GM21723 (cell line): Measurements from ENCODE around the gene SEMA4B.
A peak's percentile ranks its signal among the peaks of the same experiment; 100 is the strongest.
"Not testable (repeated sequence)": the region's sequence is repeated elsewhere in the genome, so short reads cannot be mapped to it uniquely, and the experiment has no call there.

ENCODE experiments used
- ATAC-seq: cut with Tn5 transposase; IDR thresholded peaks from one replicate; pipeline ENCODE4 v1.9.1; 2021; ENCODE audit warnings: mild to moderate bottlenecking, moderate library complexity; ENCODE audit not compliant: unreplicated experiment

The SEMA4B gene

DNA sequence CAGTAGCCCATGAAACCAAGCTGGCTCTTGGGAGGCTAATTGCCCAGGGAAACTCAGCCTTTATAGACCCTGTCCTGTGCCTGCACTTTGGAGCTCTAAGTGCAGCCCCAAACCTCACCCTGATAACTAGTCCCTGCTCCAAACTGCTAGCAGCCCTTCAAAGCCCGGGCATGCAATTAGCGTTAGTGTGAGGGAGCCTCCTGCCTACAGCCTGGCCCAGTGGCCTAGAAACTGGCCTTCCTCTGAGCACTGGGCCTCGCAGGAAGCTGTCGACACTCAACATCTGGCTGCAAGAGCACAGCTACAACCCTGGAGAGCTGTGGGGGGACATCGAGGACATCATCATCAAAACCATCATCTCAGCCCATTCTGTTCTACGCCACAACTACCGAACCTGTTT, 56.6 kb downstream of the SEMA4B start:
- no peak for ATAC-seq

DNA sequence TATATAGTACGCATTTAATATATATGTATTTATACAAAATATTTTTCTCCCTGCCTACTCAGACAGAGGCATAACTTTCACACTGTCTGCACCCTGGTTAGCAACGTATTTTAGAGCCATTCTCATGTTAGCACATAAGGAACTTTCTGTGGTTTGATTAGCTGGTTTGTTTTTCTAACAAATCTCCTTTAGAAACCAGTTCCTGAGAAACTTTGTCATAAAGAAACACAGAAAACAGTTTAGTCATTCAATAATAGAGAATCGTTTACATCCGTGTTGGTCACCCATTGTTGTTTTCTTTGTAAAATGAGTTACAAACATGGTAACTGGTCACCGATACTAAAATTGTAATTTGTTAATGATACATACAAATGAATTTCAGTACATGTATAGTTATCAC, 58.4 kb downstream of the SEMA4B start:
- peak; percentile 85 for ATAC-seq

DNA sequence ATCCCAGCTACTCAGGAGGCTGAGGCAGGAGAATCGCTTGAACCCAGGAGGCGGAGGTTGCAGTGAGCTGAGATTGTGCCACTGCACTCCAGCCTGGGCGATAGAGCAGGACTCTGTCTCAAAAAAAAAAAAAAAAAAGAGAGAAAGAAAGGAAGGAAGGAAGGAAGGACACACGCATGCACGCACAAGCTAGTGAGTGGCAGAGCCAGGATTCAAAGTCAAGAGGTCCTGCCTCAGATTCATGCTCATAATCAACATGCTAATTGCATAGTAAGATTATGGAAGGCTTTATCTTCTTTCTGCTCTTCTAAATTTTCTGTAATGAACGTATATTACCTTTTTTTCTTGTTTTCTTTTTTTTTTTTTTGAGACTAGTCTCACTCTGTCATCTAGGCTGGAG, 59.6 kb downstream of the SEMA4B start:
- ATAC-seq, result not testable (repeated sequence)

DNA sequence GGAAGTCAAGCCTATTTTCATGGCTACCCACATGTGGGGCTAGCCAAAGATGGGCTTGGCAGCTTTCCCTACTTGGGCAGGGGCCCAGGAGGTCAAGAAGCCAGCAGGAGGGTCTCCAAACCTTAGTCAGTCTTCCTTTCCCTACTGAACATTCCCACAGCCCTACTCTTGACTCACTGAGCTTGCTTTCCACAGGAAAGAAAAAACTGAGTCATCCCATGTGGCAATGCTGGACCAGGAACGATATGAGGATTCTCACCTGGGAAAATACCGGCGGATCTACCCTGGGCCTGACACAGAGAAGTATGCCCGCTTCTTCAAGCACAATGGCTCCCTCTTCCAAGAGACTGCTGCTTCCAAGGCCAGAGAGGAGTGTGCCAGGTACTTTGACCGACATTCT, 60.7 kb downstream of the SEMA4B start:
- ATAC-seq, result no peak

DNA sequence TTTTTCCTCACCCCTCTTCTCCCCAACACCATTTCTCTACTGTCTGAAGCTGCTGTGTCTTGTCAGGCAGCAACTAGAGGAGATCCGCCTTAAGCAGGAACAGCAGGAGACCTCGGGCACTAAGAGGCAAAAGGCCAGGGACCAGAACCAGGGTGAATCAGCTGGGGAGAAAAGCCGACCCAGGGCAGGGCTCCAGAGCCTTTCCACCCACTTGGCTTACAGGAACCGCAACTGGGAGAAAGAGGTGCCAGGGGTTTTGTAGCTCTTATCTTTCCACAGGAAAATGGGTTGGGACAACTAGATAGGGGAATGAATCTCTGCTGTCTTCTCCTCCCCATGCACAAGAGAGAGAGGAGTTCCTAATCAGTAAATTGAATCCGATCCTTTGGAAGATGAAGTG, 61.3 kb downstream of the SEMA4B start:
- ATAC-seq, result no peak

DNA sequence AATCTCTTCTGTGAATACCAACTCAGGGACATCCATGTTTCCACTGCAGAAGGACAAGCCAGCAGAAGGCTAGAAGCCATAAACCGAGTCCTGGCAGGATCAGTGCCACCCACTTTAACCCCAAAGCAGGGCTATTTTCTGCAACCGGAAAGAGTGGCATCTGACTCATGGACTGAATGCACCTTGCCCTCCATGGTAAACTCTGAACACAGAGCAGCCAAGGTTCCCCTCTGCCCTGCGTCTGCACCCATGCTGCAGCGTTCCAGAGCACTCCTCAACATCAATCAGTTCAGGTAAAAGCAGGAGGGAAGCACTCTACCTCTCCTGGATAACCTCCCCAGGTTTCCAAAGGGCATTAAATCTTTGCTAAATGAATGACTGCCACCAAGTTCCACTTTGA, 63.5 kb downstream of the SEMA4B start:
- ATAC-seq, result no peak

DNA sequence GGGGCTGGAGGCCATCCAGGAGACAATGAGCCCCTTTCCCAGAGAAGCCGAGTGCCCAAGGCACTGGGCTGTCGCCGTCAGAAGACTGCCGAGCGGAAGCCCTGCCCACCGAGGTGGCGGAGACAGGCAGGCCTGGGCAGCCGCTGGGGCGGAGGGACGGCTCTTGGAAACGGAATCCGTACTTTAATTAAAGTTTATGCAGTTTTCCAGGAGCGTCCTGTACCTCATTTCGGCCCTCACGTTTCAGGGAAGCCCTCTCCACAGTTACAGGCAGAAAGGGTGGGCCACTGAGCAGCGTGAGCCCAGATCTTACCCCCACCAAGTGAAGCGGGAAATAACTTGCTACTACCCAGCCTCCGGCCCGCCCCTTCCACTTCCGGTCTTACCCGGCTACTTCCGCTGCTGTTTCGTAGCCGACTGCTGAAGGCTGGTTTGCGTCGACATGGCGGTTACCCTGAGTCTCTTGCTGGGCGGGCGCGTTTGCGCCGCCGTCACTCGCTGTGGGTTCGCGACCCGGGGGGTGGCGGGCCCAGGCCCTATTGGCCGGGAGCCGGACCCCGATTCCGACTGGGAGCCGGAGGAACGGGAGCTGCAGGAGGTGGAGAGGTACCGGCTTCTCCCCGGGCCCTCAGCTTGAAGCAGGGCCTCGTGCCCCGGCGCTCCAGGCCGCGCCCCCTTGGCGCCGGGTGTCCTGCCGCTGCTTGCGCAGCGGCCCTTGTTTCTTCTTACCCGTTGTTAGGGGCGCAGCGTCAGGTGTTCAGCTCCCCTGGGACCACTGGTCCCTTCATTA, 64.3 kb downstream of the SEMA4B start, which contains the start of gene NGRN:
Gene NGRN, plus strand, starts transcription at position 402 of the 790 bp plus-strand sequence. Its CDS starts 41 bp downstream, at position 443.
- peak; percentile 93 for ATAC-seq

DNA sequence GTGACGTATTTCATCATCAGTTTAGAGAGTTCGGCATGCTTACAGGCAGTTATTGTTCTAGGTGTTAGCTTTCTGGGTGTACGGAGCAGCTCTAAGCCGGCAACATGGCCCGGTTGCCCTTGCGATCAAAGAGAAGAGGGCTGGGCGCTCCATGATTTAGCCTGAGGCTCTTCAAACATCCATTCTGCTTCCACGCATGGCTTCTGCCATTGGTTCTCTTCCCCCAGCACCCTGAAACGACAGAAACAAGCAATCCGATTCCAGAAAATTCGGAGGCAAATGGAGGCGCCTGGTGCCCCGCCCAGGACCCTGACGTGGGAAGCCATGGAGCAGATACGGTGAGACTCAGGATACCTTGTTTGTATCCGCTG, 64.9 kb downstream of the SEMA4B start:
- peak; percentile 17 for ATAC-seq

DNA sequence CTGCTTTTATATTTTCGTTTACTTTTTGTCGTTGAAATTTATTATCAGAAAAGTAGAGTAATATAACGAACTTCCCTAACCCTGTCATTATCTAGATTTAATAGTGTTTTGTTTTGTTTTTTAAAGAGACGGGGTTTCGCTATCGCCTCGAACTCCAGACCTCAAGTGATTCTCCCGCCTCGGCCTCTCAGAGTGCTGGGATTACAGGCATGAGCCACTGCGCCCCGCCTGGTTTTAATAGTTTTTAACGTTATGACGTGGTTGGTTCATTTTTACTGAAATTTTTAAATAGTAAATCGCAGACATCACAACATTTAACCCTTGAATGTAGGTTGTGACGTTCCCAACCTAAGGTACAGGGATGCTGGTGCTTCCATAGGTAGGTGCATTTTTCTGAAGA, 65.4 kb downstream of the SEMA4B start:
- no peak for ATAC-seq

DNA sequence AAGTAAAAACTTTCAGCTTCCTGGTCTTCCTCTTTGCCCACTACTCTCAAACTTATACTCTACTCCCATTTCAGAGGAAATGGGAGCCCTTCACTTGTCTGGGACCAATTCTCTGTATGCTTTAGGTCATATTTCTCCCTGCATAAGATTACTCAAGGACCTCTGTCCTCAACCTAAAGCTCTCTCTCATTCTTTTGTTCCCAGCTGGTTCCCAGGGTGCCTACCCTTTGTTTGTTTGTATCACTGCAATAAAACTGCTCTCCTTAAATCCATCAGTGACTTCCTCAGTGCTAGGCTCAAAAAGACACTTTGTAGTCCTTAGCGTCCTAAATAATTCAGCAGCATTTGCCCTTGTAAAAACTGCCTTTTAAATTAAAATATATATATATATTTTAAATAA, 67.3 kb downstream of the SEMA4B start:
- no peak for ATAC-seq

DNA sequence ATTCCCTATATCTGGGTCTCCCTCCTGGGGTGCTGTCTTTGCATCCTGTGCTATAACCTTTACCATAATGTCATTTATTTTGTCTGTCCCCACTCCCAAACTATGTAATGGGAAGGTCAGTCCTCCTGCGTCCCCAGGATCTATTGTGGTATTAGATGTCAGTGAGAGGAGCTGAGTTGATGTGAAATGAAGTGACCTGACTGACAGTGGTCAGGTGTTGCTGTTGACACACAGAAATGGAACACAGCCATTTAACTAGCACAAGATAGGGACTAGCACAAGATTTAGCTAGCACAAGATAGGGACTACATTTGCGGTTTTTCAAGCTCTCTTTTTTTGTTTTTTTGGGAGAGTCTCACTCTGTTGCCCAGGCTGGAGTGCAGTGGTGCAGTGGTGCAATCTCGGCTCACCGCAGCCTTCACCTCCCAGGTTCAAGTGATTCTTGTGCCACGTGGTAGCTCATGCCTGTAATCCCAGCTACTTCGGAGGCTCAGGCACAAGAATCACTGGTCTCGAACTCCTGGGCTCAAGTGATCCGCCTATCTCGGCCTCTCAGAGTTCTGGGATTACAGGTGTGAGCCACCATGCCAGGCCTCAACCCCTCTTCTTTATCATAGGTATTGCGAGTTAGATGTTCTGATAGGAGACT, 69.5 kb downstream of the SEMA4B start:
- ATAC-seq, result no peak

DNA sequence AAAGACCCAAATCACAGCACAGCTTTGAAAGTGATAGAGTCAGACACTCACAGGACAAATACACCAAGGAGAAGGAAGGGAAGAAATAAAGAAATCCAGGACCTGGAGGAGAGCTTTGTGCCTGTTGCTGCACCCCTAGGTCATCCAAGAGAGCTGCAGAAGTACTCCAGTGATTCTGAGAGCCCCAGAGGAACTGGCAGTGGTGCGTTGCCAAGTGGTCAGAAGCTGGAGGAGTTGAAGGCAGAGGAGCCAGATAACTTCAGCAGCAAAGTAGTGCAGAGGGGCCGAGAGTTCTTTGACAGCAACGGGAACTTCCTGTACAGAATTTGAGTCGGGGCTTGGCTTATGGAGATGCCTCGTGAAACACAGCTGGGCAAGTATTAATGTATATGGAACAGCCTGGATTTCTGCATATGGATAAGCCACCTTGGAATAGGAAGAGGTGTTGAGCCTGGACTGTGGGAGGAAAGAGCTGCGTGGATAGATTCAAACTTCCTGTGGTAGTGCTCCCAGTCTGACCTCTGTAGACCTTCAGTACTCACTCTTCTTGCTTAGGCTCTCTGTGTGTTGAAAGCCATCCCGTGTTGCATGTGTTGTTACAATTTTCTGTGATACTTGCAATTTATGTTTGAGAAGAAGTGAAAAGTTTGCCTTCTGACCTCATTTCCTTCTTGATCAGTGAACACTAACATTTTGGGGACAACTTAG, 70.5 kb downstream of the SEMA4B start:
- ATAC-seq, result no peak

DNA sequence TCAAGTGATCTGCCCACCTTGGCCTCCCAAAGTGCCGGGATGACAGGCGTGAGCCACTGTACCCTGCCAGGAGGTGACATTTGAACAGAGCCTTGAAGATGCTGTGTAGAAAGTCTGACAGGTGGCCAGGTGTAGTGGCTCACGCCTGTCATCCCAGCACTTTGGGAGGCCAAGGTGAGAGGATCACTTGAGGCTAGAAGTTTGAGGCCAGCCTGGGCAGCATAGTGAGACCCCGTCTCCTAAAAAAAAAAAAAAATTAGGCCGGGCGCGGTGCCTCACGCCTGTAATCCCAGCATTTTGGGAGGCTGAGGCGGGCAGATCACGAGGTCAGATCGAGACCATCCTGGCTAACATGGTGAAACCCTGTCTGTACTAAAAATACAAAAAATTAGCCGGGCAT, 77.3 kb downstream of the SEMA4B start:
- not testable (repeated sequence) for ATAC-seq
